Thyroid gland (tissue), 4 donors: Measurements from ENCODE around the gene PHACTR1. TPM values are rescaled to one million over a fixed set of nuclear protein-coding genes. Genes with fewer than 3 reads are reported as not detected.

ENCODE experiments used
- DNase-seq, 2 donors: peaks; one replicate each; pipeline ENCODE4 v3.0.0-alpha.2; 2019
- H3K27ac ChIP-seq, 3 donors: fragments of 200-600 bp; sonication (generic); 1 replicate in 2 of 3; 2 replicates in 1 of 3; pipeline ENCODE4 v1.5.1; 2016 to 2019; ENCODE audit warnings: mild to moderate bottlenecking in 1 of 3, moderate library complexity in 1 of 3
- H3K27me3 ChIP-seq: fragments of 200-600 bp; sonication (generic); one replicate; pipeline ENCODE4 v1.5.1; 2019
- H3K36me3 ChIP-seq, 2 donors: fragments of 200-600 bp; sonication (generic); one replicate each; pipeline ENCODE4 v1.5.1; 2016 to 2019
- H3K4me1 ChIP-seq, 2 donors: fragments of 200-600 bp; sonication (generic); one replicate each; pipeline ENCODE4 v1.5.1; 2017 to 2019
- H3K4me3 ChIP-seq, 3 donors: fragments of 200-600 bp; sonication (generic); replicated peaks in 1 of 3; 1 replicate in 2 of 3; 2 replicates in 1 of 3; pipeline ENCODE4 v1.5.1; 2016; ENCODE audit warnings: mild to moderate bottlenecking in 1 of 3
- H3K9me3 ChIP-seq: fragments of 200-600 bp; sonication (generic); one replicate; pipeline ENCODE4 v1.5.1; 2017
- POLR2A ChIP-seq, 2 donors: fragments of 450-650 bp; IDR thresholded peaks; one replicate each; pipeline ENCODE4 v1.6.1; 2017; ENCODE audit warnings: antibody characterized with exemption in 2 of 2, mild to moderate bottlenecking in 2 of 2, moderate library complexity in 1 of 2
- WGBS, 2 donors: methylation state at CpG; one replicate each; pipeline ENCODE4 v1.1.5; 2017; 5-methylcytosine and 5-hydroxymethylcytosine counted together
- intact Hi-C: fragments of 100-400 bp; cut with DNase I; formaldehyde crosslinking; loops from one replicate; pipeline ENCODE4 v1.15.1; 2023
- total RNA-seq, 4 donors: library from RNA; depleted of rRNA; stranded (reverse); fragments of >200 nt; gene quantifications; one replicate each; pipeline ENCODE4 v1.2.3, GENCODE V29; 2016
- TF ChIP-seq, protein P1 (sequence below), 6 experiments: fragments of 200-600 bp in 3 of 6; fragments of 450-650 bp in 3 of 6; sonication (generic) in 3 of 6; IDR thresholded peaks; one replicate each; pipeline ENCODE4 v1.5.1; 2016 to 2019; ENCODE audit warnings: antibody characterized with exemption in 6 of 6, mild to moderate bottlenecking in 2 of 6, inconsistent platforms in 1 of 6, moderate library complexity in 1 of 6

The PHACTR1 gene
- total RNA-seq, 4 donors from 2014 or later, result 2.9 to 8.6 (median 4.4) TPM

GRCh38 chr6:13053006-13053461 lies 336.5 kb downstream of the PHACTR1 start:
- WGBS, 2 donors, result 84 to 89% methylated on average over 9 of the region's 9 CpGs
- intact Hi-C loops, result no loop called here
- DNase-seq, result no peak

DNA sequence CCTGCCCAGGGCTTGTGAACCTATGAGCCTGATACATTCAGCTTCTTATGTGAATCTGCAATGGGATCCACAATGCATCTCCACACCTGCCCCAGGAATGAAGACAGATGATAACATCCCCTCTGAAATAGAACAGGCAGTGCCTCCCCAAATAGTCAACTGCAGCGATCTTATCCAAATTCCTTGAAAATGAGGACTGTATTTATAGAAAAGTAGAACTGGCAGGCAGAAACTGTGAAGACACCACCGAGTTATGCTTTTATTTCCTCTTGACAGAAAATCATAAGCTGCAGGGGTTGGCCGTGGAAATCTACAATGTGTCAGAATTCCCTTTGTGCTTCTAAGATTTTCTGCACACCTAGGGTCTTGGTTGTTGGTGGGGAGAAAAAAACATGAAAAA lies 341.5 kb downstream of the PHACTR1 start:
- no peaks in the 10 kb centered on the region for H3K9me3 ChIP-seq
- WGBS, 2 donors, result 95 to 97% methylated on average over 3 of the region's 3 CpGs
- DNase-seq, result no peak

More at GRCh38 chr6:13053006-13053461, 336.5 kb downstream of the PHACTR1 start:
- no peaks in the 10 kb centered on the region for H3K9me3 ChIP-seq
- H3K4me3 ChIP-seq, result no peak overlapping the region
- no peak overlapping the region for H3K27ac ChIP-seq
- no peak for TF ChIP-seq POLR2A (IDR thresholded peaks at IDR 0.05)
- H3K36me3 ChIP-seq, result no peaks in the 10 kb centered on the region
- no peaks in the 10 kb centered on the region for H3K4me1 ChIP-seq
- H3K27me3 ChIP-seq, result no peaks in the 10 kb centered on the region

GRCh38 chr6:13059026-13059425 lies 342.5 kb downstream of the PHACTR1 start:
- H3K27me3 ChIP-seq, result no peaks in the 10 kb centered on the region
- 67 to 69% methylated on average over 1 of the region's 1 CpG for WGBS, 2 donors
- H3K27ac ChIP-seq, result no peak overlapping the region
- intact Hi-C loops, result no loop called here
- H3K4me1 ChIP-seq, result no peaks in the 10 kb centered on the region
- no peak for DNase-seq
- H3K4me3 ChIP-seq, result no peak overlapping the region
- TF ChIP-seq, protein P1, sequence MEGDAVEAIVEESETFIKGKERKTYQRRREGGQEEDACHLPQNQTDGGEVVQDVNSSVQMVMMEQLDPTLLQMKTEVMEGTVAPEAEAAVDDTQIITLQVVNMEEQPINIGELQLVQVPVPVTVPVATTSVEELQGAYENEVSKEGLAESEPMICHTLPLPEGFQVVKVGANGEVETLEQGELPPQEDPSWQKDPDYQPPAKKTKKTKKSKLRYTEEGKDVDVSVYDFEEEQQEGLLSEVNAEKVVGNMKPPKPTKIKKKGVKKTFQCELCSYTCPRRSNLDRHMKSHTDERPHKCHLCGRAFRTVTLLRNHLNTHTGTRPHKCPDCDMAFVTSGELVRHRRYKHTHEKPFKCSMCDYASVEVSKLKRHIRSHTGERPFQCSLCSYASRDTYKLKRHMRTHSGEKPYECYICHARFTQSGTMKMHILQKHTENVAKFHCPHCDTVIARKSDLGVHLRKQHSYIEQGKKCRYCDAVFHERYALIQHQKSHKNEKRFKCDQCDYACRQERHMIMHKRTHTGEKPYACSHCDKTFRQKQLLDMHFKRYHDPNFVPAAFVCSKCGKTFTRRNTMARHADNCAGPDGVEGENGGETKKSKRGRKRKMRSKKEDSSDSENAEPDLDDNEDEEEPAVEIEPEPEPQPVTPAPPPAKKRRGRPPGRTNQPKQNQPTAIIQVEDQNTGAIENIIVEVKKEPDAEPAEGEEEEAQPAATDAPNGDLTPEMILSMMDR (IDR thresholded peaks at IDR 0.05), result no peak
- no peak for TF ChIP-seq POLR2A (IDR thresholded peaks at IDR 0.05)
- no peaks in the 10 kb centered on the region for H3K36me3 ChIP-seq
- no peaks in the 10 kb centered on the region for H3K9me3 ChIP-seq

More for the DNA sequence above, 341.5 kb downstream of the PHACTR1 start:
- intact Hi-C loops, result no loop called here
- TF ChIP-seq POLR2A (IDR thresholded peaks at IDR 0.05), result no peak
- TF ChIP-seq, protein P1 (IDR thresholded peaks at IDR 0.05), result no peak
- Histone ChIP-seq H3K36me3 (no peaks in the 10 kb centered on the region), H3K4me3 (no peak overlapping the region), H3K4me1 (no peaks in the 10 kb centered on the region), H3K27me3 (no peaks in the 10 kb centered on the region), H3K27ac (no peak overlapping the region)

DNA sequence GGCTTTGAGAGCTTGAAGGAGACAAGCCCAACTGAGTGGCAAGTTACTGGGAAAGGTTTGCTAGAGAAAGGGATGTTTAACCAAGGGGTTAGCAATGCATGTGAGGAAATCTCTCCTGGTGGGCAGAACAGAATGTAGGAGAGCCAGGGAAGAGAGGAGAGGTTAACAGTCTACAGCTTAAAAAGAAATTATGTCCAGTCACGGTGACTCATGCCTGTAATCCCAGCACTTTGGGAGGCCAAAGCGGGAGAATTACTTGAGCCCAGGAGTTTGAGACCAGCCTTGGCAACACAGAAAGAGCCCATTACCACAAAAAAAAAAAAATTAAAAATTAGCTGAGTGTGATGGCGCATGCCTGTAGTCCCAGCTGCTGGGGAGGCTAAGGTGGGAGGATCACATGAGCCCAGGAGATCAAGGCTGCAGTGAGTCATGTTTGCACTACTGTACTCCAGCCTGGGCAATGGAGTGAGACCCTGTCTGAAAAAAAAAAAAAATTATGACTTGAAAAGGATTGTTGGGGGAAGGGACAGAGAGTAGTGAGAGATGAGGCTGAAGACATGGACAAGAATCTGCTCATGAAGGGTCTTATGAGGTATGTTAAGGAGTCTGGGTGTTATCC lies 346.8 kb downstream of the PHACTR1 start:
- WGBS, 2 donors, result 97% methylated on average over 3 of the region's 3 CpGs
- TF ChIP-seq, protein P1 (IDR thresholded peaks at IDR 0.05), result no peak
- no peak for TF ChIP-seq POLR2A (IDR thresholded peaks at IDR 0.05)
- Histone ChIP-seq H3K36me3 (no peaks in the 10 kb centered on the region), H3K4me3 (no peak overlapping the region), H3K4me1 (no peaks in the 10 kb centered on the region), H3K27ac (no peak overlapping the region), H3K27me3 (no peaks in the 10 kb centered on the region), H3K9me3 (no peaks in the 10 kb centered on the region)
- no peak for DNase-seq
- intact Hi-C loops, result no loop called here

DNA sequence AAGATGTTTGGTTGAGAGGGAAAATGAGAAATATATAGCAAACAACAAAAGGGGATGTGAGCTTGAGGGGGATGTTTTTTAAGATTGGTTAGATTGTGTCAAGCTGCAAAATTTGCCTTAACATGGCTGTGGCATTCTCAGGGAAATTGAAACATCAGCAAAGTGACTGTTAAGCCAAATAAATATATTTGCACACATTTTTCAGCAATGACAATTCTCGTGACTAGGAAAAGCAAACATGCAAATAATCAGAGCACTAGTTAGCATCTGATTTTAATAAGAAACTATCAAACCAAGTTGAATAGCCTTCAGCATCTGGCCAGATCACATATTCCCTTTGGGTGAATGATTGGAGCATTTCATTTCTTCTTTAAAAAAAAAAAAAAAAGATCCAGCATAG lies 349.0 kb downstream of the PHACTR1 start:
- Histone ChIP-seq H3K4me3 (no peak overlapping the region), H3K4me1 (no peaks in the 10 kb centered on the region), H3K27me3 (no peaks in the 10 kb centered on the region), H3K36me3 (no peaks in the 10 kb centered on the region), H3K27ac (no peak overlapping the region), H3K9me3 (no peaks in the 10 kb centered on the region)
- TF ChIP-seq, protein P1 (IDR thresholded peaks at IDR 0.05), result no peak
- TF ChIP-seq POLR2A (IDR thresholded peaks at IDR 0.05), result no peak
- 85 to 93% methylated on average over 1 of the region's 1 CpG for WGBS, 2 donors
- no peak for DNase-seq
- intact Hi-C loops, result no loop called here
